ENCODE measurements around the gene MAP2K2. TPM values are rescaled to one million over a fixed set of nuclear protein-coding genes. Genes with fewer than 3 reads are reported as not detected.
A peak's percentile ranks its signal among the peaks of the same experiment; 100 is the strongest.

MAP2K2 gene
- total and polyA plus RNA-seq, 12 donors = 91.5 to 288 (median 116) TPM

DNA sequence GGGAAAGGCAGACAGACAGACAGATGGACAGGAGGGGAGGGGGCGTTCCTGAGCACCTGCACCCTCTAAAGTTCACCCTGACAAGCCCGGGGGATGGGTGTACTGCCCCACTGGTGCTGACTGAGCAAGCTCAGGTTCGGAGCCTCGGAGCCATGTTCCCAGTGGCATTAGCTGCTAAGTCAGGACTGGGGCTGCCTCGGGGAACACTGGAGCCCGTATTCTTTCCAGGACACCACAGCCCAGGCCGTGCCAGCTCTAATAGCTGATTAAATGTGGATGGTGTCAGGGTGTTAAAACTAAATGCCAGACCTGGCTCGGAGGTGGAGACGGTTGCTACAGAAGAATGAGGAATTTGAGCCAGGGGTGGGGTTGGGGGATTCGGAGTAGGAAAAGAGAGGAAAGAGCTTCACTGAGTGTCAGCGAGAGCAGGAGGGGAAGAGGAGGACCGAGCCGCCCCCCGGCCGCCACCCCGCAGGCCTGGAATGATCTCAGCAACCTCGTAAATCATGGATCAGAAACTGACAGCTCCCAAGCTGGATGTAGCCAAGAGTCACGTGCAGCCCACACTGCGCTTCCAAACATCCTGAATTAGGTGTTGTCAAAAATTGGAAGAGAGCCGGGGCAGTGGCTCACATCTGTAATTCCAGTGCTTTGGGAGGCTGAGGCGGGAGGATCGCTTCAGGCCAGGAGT is 10.4 kb downstream of the MAP2K2 start:
- Histone ChIP-seq H3K4me1 (peaks cover 6 to 39% (median 30%) of the 10 kb centered on the region in 9 donors), H3K27ac (peak overlapping the region in 2 of 10 donors; percentile 25 to 36), H3K36me3 (peaks cover 0 to 98% (median 38%) of the 10 kb centered on the region in 9 donors), H3K27me3 (no peaks in the 10 kb centered on the region), H3K9me3 (no peaks in the 10 kb centered on the region), H3K4me3 (no peak overlapping the region)
- DNase-seq (no peak), ATAC-seq (peak in 6 of 8 donors; percentile 28 to 65 (median 36))
- WGBS, 2 donors = 71 to 72% methylated on average over 22 of the region's 22 CpGs
- no peak for TF ChIP-seq CTCF (IDR thresholded peaks at IDR 0.05)
- intact Hi-C loops (cut with DNase I) = loop anchor here in 2 of 10 donors (5.0 to 10.0 kb wide), 2 partner anchors 36 to 119 kb away; no protein-coding TSS in a partner anchor

GRCh38 chr19:4112367-4112766 is 11.6 kb downstream of the MAP2K2 start:
- Histone ChIP-seq H3K27me3 (no peaks in the 10 kb centered on the region), H3K9me3 (no peaks in the 10 kb centered on the region), H3K27ac (no peak overlapping the region), H3K36me3 (peaks cover 0 to 98% (median 44%) of the 10 kb centered on the region in 9 donors), H3K4me1 (peaks cover 6 to 41% (median 30%) of the 10 kb centered on the region in 9 donors), H3K4me3 (no peak overlapping the region)
- no peak for DNase-seq
- intact Hi-C loops (cut with DNase I) = loop anchor here in 2 of 10 donors (5.0 to 10.0 kb wide), 2 partner anchors 35 to 118 kb away; no protein-coding TSS in a partner anchor
- no peak for TF ChIP-seq CTCF (IDR thresholded peaks at IDR 0.05)
- 93 to 97% methylated on average over 15 to 17 of the region's 17 CpGs for WGBS, 2 donors
- ATAC-seq = no peak

- H3K4me3 ChIP-seq = no peak overlapping the region
- peaks cover 0 to 33% (median 16%) of the 10 kb centered on the region in 9 donors for H3K4me1 ChIP-seq
- no peaks in the 10 kb centered on the region for H3K9me3 ChIP-seq
- no peak for TF ChIP-seq CTCF (IDR thresholded peaks at IDR 0.05)
- 96% methylated on average over 6 of the region's 6 CpGs for WGBS, 2 donors
- H3K36me3 ChIP-seq = peaks cover 0 to 97% (median 55%) of the 10 kb centered on the region in 9 donors
- DNase-seq (no peak), ATAC-seq (no peak)
- H3K27ac ChIP-seq = peak overlapping the region in 1 of 10 donors; percentile 76
- no peaks in the 10 kb centered on the region for H3K27me3 ChIP-seq
- intact Hi-C loops (cut with DNase I) = no loop called here
Observed at GRCh38 chr19:4109626-4109945, 14.3 kb downstream of the MAP2K2 start.

DNA sequence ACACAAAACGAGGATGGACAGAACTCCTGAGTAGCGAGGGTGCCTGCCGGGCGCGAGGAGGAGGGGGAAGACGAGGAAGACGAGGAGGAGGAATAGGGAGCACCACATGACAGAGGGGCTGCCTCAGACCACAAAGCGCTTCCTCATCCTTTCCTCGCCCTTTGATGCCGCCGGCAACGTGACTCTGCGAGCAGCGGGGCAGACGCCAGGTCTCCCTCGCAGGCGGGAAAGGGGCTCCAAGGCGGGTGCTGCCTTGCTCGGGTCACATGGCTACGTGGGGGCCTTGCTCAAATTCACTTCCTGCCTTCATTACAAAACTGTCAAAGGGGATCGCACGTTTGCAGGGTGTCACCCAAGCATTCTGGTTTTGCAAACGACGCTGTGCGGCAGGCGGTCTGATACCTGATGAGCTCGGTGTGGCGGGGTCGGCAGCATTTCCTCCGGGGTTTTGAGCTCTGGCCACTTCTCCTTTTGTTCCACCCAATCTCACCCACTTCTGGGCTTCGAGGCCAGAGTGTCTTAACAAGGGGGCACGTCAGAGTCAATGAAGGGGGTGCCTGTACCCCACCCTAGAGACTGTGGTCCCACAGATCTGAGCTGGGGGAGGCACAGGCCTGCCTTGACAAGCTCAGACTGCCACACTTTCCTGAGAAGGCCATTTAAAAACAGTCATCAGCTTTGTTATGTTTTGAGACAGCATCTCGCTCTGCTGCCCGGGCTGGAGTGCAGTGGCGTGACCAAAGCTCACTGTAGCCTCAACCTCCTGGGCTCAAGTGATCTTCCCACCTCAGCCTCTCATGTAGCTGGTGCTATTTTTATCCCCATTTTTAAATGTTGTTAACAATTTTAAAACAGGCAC is 14.9 kb downstream of the MAP2K2 start:
- no peak overlapping the region for H3K4me3 ChIP-seq
- TF ChIP-seq CTCF (IDR thresholded peaks at IDR 0.05) = no peak
- intact Hi-C loops (cut with DNase I) = no loop called here
- H3K4me1 ChIP-seq = peaks cover 0 to 34% (median 10%) of the 10 kb centered on the region in 9 donors
- ATAC-seq (peak in 1 of 8 donors; percentile 5), DNase-seq (no peak)
- 86 to 91% methylated on average over 35 of the region's 35 CpGs for WGBS, 2 donors
- H3K27me3 ChIP-seq = no peaks in the 10 kb centered on the region
- H3K27ac ChIP-seq = peak overlapping the region in 1 of 10 donors; percentile 76
- H3K9me3 ChIP-seq = no peaks in the 10 kb centered on the region
- H3K36me3 ChIP-seq = peaks cover 0 to 97% (median 55%) of the 10 kb centered on the region in 9 donors

Data from heart right ventricle (tissue), 16 donors.